22Rv1 (cell line): ENCODE results near the gene HMGB3.
"Not testable (repeated sequence)": the region's sequence is repeated elsewhere in the genome, so short reads cannot be mapped to it uniquely, and the experiment has no call there.

ENCODE experiments used
- H3K27ac ChIP-seq: fragments of 450-650 bp; 2 replicates; pipeline ENCODE4 v1.5.1; 2017
- ZFX ChIP-seq: fragments of 450-650 bp; IDR thresholded peaks from 2 replicates; pipeline ENCODE4 v1.6.1; 2017; ENCODE audit warnings: antibody characterized with exemption, borderline replicate concordance
- TF ChIP-seq, protein P1 (sequence below): fragments of 450-650 bp; IDR thresholded peaks from 2 replicates; pipeline ENCODE4 v1.5.1; 2017; ENCODE audit warnings: mild to moderate bottlenecking

HMGB3 gene

DNA sequence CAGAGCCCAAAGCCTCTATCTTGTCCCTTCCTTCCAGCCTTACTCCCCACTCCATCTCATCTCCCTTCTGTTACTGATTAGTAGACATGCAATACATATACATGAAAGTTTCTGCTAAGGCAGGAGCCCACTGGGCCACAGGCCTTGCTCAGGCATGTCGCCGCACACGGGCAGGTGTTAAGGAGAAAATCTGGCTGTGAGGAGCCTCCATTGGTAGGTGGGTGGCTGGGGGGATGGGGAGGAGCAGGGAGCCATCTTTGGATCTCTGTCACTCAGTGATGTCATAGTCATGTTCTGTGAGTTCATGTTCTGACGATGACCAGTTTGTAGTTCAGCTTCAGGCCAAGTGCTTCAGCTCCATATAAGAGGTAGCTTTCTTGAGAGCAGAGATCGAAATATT is 2.9 kb upstream of the HMGB3 start:
- no peak overlapping the region for H3K27ac ChIP-seq
- TF ChIP-seq, protein P1, sequence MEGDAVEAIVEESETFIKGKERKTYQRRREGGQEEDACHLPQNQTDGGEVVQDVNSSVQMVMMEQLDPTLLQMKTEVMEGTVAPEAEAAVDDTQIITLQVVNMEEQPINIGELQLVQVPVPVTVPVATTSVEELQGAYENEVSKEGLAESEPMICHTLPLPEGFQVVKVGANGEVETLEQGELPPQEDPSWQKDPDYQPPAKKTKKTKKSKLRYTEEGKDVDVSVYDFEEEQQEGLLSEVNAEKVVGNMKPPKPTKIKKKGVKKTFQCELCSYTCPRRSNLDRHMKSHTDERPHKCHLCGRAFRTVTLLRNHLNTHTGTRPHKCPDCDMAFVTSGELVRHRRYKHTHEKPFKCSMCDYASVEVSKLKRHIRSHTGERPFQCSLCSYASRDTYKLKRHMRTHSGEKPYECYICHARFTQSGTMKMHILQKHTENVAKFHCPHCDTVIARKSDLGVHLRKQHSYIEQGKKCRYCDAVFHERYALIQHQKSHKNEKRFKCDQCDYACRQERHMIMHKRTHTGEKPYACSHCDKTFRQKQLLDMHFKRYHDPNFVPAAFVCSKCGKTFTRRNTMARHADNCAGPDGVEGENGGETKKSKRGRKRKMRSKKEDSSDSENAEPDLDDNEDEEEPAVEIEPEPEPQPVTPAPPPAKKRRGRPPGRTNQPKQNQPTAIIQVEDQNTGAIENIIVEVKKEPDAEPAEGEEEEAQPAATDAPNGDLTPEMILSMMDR: no peak
- TF ChIP-seq ZFX: no peak

DNA sequence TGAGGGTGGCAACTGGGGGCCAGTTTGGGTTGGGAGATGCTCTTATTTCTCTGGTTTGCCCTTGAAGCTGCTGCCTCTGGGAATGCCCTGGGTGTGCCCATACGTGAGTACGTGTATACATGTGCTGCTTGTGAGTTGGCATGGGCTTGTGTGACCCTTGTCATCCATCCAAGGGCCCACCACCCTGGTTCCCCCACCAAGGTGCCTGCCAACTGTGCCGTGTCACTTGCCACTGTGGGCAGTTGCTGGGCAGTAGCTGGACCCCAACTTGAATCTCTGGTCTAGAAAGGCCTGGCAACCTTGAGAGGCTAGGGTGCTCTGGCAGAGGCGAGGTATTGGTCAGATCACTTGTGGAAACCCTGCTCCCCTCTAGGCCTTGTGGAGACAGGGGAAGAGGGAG is 2.4 kb upstream of the HMGB3 start:
- no peak for TF ChIP-seq ZFX
- TF ChIP-seq, protein P1: no peak
- no peak overlapping the region for H3K27ac ChIP-seq

DNA sequence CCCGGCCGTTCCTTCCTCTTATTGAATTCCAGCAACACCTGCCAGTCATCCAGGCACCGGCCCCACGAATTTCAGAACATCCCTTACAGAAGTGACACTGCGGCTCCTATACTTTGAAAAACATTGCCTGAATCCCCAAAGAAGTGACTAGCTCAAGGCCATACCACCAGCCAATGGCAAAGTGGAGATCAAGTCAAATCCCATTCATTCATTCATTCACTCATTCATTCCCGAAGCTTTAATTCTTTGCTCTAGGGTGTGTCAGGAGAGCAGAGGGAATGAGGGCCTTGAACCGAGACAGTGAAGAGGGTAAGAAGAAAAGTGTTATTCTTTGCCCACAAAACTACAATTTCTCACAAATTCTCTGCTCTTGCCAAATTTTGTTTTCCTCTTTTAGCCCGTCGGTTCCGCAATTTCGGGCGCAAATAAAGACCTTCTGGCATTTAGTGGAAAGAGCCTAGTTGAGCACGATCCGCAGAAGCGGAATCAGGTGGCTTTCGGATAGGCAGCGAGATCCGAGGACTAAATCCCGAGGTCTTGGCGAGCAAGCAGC is 824 bp upstream of the HMGB3 start:
- TF ChIP-seq ZFX: no peak
- TF ChIP-seq, protein P1: no peak
- H3K27ac ChIP-seq: peak overlapping the region; percentile 89; the same call in 1 of the 2 replicates

DNA sequence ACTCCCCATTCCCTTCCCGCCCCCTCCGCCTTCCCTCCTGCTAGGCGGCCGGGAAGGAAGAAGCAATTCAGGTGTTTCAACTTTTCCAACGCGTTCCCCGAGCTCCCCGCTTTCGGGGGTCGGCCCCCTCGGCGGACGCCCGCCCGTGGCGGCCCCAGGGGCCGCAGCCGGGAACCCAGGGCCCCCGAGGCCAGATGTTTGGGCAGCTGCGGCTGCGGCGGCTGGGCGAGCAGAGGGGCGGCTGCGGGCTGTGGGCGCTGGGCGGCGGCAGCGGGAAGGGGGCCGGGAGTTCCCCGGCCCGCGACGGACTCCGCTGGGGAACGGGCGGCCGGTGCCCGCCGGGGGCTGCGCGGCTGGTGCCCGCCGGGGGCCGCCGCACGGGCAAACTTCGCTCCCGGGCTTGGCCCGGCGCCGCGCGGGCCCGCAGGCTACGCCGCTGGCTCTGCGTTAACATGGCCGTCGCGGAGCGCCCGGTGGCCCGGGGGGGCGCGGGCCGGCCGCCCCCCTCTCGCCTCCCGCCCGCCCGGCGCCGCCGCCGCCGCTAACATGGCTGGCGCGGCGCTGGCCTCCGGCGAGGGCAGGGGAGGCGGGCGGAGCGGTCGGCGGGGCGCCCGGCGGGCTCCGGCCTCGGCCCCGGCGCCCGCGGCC is 510 bp downstream of the HMGB3 start:
- no peak for TF ChIP-seq ZFX
- TF ChIP-seq, protein P1: no peak
- H3K27ac ChIP-seq: peak overlapping the region; percentile 89

DNA sequence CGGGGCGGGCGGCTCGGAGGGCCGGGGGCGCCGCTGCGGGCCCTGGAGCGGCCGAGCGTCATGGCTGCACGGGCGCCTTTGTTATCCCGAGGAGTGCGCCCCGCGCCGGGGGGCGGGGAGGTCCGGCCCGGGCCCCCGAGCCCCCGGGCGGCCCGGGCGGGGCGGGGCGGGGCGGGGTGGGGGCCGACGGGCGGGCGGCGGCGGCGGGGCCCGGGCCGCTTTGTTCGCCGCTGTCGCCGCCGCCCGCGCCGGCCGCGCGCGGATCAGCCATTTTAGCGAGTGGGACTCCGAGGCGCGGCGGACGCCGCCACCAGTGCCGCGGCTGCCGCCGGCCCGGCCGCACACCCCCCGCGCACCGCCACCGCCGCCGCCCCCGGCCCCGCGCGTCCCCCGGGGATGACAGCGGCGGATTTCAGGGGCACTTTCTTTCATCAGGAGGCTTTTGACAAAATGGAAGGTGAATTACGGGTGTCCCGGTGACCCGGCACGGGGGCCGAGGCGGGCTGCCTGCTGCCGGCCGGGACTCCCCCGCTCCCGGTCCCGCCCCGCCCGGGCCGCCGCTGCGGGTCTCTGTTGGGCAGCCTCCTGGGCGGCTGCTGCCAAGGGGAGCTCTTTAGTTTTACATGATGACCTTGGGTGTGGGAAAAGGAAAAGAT is 1.2 kb downstream of the HMGB3 start:
- no peak for TF ChIP-seq ZFX
- TF ChIP-seq, protein P1: no peak
- H3K27ac ChIP-seq: peak overlapping the region; percentile 89

DNA sequence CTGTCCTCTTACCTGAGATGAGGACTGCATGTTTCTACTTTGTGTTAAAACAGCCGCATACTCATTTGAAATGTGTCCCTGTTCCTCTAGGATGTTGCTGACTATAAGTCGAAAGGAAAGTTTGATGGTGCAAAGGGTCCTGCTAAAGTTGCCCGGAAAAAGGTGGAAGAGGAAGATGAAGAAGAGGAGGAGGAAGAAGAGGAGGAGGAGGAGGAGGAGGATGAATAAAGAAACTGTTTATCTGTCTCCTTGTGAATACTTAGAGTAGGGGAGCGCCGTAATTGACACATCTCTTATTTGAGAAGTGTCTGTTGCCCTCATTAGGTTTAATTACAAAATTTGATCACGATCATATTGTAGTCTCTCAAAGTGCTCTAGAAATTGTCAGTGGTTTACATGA is 4.6 kb downstream of the HMGB3 start:
- not testable (repeated sequence) for H3K27ac ChIP-seq

DNA sequence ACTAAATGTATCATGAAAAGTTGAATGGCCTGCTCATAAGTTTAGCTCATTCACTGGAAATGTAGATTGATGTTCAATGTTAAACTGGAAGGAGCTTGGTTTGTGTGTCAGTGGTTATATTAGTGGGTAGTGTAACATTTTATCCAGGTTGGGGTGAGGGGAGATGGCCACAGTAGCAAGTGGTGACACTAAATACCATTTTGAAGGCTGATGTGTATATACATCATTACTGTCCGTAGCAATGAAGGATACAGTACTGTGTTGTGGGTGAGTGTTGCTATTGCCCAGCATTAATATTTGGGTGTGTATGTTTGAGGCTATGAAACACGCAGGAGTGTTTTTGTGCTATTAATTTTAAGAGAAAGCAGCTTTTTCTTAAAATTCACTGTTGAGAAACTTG is 6.3 kb downstream of the HMGB3 start:
- no peak overlapping the region for H3K27ac ChIP-seq
- TF ChIP-seq, protein P1: no peak
- no peak for TF ChIP-seq ZFX

DNA sequence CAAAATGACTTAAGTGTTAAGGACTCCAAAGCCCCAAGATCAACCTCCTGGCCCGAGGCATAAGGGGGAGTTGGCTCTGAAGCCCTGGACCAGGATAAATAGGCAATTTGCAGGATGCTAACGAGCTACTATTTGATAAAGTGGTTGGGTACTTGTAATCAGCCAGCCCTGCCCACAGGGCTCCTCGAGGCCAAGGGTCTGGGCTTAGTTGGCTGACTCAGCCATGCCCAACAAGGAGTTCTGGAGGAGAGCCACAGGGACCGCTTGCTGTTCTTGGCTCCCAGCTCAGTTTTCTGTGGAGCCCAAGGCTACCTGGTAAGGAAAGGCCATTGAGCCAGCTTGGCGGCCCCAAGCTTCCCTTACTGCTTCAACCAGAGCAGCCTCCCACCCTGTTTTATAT is 7.8 kb downstream of the HMGB3 start:
- TF ChIP-seq, protein P1: no peak

More for the DNA sequence above, 7.8 kb downstream of the HMGB3 start:
- H3K27ac ChIP-seq: no peak overlapping the region
